GM18526 (cell line): ENCODE measurements around the gene USP12.

Experiments used
- POLR2A ChIP-seq: IDR thresholded peaks from 3 replicates; pipeline ENCODE4 v1.6.1; 2011; ENCODE audit not compliant: insufficient read length; ENCODE audit errors: extremely low read depth

USP12 gene, protein sequence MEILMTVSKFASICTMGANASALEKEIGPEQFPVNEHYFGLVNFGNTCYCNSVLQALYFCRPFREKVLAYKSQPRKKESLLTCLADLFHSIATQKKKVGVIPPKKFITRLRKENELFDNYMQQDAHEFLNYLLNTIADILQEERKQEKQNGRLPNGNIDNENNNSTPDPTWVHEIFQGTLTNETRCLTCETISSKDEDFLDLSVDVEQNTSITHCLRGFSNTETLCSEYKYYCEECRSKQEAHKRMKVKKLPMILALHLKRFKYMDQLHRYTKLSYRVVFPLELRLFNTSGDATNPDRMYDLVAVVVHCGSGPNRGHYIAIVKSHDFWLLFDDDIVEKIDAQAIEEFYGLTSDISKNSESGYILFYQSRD

DNA sequence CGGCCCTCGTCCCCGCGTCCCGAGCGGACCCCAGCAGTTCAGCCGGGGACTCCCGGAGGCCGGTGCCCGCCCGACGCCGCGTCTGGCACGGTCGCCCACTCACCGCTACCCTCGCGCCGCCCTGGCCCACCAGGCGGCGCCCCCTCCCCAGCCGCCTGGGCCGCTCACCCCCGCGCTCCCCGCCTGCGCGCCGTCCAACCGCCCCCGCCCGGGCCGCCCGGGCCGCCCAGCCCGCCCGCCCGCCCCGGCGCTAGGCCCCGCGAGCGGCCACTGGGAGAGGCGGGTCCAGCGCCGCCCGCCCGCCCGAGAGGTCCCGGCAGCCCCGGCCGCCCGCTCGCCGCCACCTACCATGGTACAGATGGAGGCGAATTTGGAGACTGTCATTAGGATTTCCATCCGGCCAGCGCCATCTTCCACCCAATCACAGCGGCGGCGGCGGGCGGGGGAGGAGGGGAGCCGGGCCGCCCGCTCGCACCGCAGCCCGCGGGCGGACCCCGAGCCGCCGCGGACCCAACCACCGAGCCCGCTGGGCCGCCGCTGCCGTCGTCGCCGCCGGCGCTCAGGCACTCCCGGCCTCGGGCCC is at the start of gene USP12:
TSS of gene USP12 (minus strand) at position 568 of the 583 bp plus-strand sequence. CDS start at position 396, 172 bp downstream.
- TF ChIP-seq POLR2A, result peak; percentile 64

DNA sequence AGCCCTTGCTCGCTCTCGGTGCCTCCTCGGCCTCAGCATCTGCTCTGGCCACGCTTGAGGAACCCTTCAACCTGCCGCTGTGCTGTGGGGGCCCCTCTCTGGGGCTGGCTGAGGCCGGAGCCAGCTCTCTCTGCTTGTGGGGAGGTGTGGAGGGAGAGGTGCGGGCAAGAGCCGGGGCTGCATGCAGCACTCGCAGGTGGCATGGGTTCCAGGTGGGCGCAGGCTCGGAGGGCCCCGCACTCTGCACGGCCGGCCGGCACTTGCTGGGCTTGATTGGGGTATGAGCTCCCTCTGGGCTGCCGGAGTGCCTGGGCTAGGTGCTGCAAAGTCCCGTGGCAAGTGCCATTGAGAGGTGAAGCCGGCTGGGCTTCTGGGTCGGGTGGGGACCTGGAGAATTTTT is 48.0 kb upstream of the USP12 start:
- TF ChIP-seq POLR2A, result no peak

DNA sequence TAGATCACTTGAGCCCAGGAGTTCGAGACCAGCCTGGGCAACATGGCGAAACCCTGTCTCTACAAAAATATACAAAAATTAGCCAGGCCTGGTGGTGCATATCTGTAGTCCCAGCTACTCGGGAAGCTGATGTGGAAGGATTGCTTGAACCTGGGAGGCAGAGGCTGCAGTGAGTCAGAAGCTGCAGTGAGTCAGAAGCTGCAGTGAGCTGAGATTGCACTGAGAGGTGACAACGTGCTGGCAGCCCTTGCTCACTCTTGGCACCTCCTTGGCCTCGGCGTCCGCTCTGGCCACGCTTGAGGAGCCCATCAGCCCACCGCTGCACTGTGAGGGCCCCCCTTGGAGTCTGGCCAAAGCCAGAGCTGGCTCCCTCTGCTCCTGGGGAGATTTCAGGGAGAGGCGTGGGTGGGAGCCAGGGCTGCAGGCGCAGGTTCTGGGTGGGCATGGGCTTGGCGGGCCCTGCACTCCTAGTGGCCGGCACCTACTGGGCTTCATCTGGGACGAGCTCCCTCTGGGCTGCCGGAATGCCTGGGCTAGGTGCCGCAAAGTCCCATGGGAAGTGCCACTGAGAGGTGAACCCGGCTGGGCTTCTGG is 40.3 kb upstream of the USP12 start:
- no peak for TF ChIP-seq POLR2A

DNA sequence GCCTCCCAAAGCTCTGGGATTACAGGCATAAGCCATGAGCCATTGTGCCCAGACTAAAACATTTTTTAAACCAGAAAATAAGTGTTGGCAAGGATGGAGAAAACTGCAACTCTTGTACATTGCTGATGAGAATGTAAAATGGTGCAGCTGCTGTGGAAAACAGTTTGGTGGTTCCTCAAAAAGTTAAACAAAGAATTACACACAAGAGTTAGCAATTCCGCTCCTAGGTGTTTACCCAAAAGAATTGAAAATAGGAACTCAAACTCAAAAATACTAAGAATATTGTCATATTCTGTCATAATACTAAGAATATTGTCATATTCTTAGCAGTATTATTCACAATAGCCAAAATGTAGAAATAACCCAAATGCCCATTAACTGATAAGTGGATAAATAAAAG is 39.7 kb upstream of the USP12 start:
- TF ChIP-seq POLR2A, result no peak

DNA sequence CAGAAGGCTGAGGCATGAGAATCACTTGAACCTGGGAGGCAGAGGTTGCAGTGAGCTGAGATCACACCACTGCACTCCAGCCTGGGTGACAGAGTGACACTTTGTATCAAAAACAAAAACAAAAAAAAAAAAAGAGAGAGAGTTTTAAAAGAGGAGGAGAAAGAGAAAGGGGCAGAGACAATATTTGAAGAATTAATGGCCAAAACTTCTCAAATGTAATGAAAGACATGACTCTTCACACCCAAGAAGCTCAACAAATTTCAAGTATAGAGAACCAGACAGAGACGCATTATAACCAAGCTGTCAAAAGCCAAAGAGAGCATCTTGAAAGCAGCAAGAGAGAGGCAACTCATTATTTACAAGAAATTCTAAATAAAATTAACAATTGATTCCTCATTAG is 36.9 kb upstream of the USP12 start:
- TF ChIP-seq POLR2A, result no peak

DNA sequence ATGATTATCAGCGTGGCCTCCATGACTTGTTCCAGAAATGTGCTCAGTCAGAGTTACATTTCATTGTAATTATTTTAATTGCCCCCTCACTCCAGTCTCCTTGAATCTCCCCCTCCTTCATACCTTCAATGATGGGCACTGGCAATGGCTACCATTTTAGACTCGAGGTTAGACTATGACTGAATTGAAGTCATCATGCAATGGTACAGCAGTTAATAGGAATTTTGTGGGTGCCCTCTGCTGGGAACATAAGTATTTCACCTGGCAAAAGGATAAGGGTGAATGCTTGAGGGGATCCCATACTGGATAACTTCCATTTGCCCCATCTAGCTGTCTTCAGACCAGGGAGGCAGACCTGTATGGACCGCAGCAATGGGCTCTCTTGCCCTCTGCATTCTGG is 32.2 kb upstream of the USP12 start:
- no peak for TF ChIP-seq POLR2A

DNA sequence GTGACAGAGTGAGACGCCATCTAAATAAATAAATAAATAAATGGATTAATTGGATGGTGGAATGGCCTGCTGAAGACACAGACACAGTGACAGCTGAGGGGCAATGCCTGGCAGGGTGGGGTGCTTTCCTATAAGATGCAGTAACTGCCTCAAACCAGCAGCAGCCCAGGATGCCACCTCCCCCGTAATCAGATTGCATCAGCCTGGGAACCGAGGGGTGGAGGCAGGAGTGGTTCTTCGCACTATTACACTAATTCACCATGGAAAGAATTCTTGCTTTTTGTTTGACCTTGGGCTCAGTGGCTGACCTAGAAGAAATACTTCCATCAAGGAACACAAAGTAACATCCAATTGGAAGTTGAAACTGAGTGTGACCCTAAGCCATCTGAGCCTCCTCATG is 31.6 kb upstream of the USP12 start:
- no peak for TF ChIP-seq POLR2A

DNA sequence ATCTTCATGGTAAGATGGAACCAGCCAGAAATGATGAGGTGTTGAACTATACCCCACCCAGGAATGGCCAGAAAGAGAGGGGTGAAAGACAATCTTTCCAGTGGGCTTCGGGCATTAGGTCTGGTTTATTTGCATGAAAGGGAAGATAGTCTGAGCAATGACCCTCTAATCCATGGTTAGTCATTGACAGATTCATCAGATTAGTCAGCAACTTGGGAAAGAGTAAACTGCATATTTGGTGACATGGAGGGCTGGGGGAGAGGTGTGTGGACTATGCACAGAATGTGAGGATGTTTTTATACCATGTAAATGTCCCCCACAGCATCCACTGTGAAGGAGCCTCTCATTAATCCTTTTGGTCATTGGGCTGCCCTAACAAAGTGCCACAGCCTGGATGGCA is 30.1 kb upstream of the USP12 start:
- TF ChIP-seq POLR2A, result no peak

DNA sequence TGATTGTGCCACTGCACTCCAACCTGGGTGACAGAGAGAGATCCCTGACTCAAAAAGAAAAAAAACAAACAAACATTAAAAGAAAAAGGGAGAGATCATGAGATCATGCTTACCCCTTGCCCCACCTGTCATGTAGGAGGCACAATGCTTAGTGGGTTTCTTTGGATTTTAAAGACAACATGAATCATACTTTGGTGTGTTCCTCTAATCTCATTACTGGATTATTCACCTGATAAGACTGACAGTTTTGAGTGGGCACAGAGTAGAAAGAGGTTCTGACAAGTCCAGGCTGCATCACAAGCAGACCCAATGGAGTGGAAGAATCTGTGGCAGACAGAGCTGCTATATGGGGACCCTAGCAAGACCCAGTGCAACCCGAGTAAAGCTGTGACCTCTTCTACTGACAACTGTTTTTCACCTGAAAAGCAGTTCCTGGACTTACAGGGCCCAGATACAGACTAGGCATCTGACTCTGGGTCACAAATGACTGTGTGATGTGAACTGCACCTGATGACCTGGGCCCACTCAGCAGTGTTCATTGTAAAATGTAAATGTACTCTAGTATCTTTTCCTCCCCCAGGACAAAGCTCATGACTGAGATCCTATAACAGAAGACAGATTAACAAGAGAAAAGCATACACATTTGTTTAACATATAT is 28.9 kb upstream of the USP12 start:
- TF ChIP-seq POLR2A, result no peak

DNA sequence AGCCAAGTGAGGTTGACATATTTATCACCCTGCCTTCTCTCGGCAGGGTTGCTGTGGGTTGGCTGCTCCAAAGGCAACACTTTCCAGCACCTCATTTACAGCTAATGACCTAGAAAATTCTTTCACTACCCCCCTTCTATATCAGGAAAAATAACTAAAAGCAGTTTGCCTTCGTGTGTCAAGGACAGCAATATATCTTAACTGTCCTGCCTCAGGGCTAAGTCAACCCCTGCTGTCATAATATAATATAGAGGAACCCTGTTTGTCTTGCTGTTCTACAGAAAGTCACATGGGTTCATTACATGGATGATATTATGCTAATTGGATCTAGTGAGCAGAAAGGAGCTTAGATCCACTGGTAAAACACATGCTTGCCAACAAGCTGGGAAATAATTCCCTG is 28.1 kb upstream of the USP12 start:
- TF ChIP-seq POLR2A, result no peak

DNA sequence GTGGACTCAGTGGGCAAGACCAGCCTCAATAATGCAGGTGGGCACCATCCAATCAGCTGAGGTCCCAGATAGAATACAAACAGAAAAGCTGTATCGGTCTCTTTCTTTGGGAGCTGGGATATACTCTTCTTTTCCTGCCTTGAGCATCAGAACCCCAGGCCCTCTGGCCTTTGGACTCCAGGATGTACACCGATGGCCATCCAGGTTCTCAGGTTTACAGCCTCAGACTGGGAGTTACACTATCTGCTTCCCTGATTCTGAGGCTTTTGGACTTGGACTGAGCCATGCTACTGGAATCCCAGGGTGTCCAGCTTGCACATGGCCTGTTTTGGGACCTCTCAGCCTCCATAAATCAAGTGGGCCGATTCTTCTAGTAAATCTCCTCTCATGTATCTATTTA is 27.6 kb upstream of the USP12 start:
- no peak for TF ChIP-seq POLR2A

DNA sequence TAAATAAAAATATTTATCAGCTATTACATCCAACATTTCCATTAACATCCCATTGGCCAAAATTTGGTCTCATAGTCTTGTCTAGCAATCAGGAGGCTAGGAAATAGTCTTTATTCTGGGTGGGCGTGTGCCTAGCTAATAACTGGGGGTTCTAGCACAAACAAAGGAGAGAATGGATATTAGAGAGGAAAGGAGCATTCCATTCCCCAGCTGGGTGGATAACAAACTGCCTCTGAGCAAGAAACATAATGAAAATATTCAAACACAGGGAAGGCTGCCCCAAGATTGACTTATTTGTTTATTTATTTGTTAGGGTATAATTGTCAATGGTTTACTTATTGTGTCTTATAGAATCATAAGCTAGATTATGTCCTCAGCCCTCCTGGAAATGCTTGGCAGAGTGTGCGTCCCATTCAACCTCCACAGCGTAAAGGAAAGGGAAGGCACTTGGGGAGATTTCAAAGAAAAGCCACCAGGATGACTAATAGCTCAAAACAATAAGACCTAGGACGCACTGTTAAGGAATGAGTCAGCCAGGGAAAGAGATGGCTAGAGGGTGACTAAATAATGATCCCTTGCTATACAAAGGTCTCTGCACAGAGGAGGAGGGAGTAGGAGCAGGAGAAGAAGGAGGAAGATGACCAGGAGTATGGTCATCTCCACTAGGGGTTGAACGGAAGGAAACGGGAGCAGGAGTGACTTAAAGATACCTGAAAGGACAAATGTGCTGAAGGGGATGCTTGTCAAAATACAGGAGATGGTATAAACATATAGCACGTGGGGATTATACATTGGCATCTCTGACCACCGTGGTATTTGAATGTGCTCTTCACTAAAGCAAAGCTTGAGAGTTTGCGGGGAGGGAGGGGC is 23.5 kb upstream of the USP12 start:
- TF ChIP-seq POLR2A, result no peak

DNA sequence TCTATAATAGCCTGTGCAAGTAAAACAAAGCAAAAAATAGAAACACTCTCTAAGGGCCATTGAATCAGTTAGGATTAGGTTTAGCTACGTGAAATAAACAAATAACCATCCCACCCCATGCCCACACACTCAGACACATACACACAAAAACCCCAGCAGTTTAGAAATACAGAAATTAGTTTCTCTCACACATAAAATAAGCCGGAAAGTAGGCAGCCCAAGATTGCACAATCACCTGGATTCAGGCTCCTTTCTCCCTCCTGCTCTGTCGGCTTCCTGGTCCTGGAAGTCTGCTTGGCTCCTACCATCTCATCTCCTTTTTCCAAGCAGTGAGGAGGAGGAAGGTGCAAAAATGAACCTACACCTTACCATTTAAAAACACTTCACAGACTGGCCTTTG is 22.6 kb upstream of the USP12 start:
- TF ChIP-seq POLR2A, result no peak

DNA sequence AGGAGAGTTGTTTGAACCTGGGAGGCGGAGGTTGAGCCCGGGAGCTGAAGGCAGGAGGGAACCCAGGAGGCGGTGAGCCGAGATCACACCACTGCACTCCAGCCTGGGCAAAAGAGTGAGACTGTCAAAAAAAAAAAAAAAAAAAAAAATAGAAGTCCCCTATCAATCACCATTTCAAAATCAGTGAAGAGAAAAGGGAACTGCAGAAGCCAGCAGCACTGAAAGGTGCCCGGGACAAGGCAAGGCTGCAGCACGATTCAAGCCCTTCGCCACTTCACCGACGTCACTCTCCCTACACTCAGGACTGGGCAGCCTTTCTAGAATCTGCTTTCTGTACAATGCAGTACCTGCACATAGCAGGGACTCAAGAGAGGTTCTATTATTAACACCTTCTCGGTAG is 21.9 kb upstream of the USP12 start:
- no peak for TF ChIP-seq POLR2A

DNA sequence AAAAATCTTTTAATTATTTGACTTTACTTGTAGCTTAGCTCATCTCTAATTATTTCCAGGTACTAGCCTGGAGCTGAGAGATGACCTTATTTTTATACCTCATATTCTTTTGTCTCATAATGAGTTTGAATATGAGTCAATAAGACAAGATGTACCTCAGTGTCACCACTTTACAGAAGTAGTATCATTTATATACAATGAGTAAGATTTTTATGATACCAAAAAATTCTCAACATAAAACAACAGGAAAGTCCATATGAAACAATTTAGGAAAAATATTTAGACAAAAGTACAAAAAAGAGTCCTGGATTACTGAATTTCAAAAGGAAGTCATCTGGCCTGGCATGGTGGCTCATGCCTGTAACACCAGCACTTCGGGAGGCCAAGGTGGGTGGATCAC is 21.4 kb upstream of the USP12 start:
- no peak for TF ChIP-seq POLR2A
